ENCODE results near the gene GLYATL1.

DNA sequence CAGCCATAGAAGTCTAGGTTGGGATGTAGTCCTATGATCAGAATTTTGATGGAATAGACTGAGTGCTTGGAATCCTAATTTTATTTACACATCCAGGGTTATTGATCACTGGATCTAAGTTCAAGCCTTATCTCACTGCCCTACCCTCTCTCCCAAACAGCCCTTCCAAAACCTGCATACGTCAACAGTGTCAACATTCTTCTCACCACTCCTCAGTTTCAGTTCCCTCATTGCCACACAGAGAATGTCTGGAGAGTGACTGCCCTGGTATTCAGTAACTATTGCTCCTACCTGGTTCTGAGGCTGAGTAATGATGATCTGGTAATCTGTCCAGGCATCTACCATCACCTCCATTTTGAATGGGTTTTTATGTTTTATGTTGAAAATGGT is 60.0 kb downstream of the GLYATL1 start:
- no peak for TF ChIP-seq ZFP36 (IDR thresholded peaks at IDR 0.05; ENCODE audit: borderline replicate concordance, partially characterized antibody)
- TF ChIP-seq, protein P1, sequence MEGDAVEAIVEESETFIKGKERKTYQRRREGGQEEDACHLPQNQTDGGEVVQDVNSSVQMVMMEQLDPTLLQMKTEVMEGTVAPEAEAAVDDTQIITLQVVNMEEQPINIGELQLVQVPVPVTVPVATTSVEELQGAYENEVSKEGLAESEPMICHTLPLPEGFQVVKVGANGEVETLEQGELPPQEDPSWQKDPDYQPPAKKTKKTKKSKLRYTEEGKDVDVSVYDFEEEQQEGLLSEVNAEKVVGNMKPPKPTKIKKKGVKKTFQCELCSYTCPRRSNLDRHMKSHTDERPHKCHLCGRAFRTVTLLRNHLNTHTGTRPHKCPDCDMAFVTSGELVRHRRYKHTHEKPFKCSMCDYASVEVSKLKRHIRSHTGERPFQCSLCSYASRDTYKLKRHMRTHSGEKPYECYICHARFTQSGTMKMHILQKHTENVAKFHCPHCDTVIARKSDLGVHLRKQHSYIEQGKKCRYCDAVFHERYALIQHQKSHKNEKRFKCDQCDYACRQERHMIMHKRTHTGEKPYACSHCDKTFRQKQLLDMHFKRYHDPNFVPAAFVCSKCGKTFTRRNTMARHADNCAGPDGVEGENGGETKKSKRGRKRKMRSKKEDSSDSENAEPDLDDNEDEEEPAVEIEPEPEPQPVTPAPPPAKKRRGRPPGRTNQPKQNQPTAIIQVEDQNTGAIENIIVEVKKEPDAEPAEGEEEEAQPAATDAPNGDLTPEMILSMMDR (IDR thresholded peaks at IDR 0.05), result no peak
- TF ChIP-seq CHD4 (IDR thresholded peaks at IDR 0.05; ENCODE audit: borderline replicate concordance), result no peak
- TF ChIP-seq POLR2A (IDR thresholded peaks at IDR 0.05; ENCODE audit: low read length), result no peak
- no peak for TF ChIP-seq EP300 (IDR thresholded peaks at IDR 0.05)
- TF ChIP-seq, protein P2, sequence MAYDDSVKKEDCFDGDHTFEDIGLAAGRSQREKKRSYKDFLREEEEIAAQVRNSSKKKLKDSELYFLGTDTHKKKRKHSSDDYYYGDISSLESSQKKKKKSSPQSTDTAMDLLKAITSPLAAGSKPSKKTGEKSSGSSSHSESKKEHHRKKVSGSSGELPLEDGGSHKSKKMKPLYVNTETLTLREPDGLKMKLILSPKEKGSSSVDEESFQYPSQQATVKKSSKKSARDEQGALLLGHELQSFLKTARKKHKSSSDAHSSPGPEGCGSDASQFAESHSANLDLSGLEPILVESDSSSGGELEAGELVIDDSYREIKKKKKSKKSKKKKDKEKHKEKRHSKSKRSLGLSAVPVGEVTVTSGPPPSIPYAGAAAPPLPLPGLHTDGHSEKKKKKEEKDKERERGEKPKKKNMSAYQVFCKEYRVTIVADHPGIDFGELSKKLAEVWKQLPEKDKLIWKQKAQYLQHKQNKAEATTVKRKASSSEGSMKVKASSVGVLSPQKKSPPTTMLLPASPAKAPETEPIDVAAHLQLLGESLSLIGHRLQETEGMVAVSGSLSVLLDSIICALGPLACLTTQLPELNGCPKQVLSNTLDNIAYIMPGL (CRISPR knock-in tag; IDR thresholded peaks at IDR 0.05; ENCODE audit: borderline replicate concordance), result no peak
- TF ChIP-seq, protein P3, sequence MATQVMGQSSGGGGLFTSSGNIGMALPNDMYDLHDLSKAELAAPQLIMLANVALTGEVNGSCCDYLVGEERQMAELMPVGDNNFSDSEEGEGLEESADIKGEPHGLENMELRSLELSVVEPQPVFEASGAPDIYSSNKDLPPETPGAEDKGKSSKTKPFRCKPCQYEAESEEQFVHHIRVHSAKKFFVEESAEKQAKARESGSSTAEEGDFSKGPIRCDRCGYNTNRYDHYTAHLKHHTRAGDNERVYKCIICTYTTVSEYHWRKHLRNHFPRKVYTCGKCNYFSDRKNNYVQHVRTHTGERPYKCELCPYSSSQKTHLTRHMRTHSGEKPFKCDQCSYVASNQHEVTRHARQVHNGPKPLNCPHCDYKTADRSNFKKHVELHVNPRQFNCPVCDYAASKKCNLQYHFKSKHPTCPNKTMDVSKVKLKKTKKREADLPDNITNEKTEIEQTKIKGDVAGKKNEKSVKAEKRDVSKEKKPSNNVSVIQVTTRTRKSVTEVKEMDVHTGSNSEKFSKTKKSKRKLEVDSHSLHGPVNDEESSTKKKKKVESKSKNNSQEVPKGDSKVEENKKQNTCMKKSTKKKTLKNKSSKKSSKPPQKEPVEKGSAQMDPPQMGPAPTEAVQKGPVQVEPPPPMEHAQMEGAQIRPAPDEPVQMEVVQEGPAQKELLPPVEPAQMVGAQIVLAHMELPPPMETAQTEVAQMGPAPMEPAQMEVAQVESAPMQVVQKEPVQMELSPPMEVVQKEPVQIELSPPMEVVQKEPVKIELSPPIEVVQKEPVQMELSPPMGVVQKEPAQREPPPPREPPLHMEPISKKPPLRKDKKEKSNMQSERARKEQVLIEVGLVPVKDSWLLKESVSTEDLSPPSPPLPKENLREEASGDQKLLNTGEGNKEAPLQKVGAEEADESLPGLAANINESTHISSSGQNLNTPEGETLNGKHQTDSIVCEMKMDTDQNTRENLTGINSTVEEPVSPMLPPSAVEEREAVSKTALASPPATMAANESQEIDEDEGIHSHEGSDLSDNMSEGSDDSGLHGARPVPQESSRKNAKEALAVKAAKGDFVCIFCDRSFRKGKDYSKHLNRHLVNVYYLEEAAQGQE (IDR thresholded peaks at IDR 0.05), result no peak

All from A549 (cell line).